Skin of body (tissue), 2 donors: ENCODE data around the gene CCDC102A. TPM values are rescaled to one million over a fixed set of nuclear protein-coding genes. Genes with fewer than 3 reads are reported as not detected.

ENCODE experiments used
- DNase-seq: peaks from one replicate; lab custom pipeline; 2025; lab: John Stamatoyannopoulos, UW
- total RNA-seq: library from RNA; depleted of rRNA; stranded (reverse); fragments of >200 nt; gene quantifications from one replicate; pipeline ENCODE4 v1.2.3, GENCODE V29; 2014

CCDC102A gene
- total RNA-seq, 1 donor from 2014 or later = 8.0 TPM

DNA sequence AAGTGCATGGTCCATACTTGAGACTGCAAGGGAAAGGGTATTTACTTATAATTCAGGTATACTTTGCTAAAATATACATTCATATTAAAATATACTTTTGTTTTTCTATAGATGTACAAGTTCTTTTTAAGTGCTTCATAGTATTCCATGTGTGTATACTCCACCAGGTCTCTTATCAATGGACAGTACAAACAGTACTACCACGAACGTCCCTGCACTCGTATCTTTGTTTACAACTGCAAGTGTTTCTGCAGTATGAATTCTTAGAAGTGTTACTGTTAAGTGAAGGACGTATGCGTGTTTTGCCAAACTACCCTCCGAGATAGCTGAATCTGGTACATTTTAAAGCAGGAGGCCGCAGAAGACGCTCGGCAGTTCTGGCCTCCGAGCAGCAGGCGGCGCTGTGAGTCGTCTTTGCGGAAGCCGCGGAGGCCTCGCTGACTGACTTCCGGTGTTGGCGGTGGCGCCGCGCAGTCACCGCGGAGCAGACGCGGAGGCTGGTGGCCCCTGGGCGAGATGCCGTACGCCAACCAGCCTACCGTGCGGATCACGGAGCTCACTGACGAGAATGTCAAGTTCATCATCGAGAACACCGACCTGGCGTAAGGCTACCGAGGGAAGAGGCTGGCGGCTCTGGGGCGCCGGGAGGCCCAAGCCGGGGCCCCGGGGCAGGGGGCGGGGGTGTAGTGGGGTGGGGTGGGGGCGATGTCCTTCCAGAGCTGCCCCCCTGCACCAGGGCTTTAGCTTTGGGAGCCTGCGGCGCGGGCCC, 74.0 kb downstream of the CCDC102A start, which contains the start of gene POLR2C:
Gene POLR2C (plus strand): TSS at position 471 of the 769 bp plus-strand sequence. CDS start 46 bp downstream, at position 517.
- peak; percentile 76 for DNase-seq

Other genes starting within 250 kb of the CCDC102A start
- 0.69 TPM for gene CCL22, start 177.8 kb downstream of the CCDC102A start, total RNA-seq
- 2.6 TPM for gene CX3CL1, start 164.1 kb downstream of the CCDC102A start, total RNA-seq
- gene CCL17, start 131.8 kb downstream of the CCDC102A start, total RNA-seq = 0.49 TPM
- gene CIAPIN1, start 89.2 kb downstream of the CCDC102A start, total RNA-seq = 40.9 TPM
- gene COQ9, start 89.1 kb downstream of the CCDC102A start, total RNA-seq = 27.1 TPM
- 71.1 TPM for gene POLR2C, start 73.9 kb downstream of the CCDC102A start, total RNA-seq
- gene DOK4, start 50.1 kb downstream of the CCDC102A start, total RNA-seq = 12.6 TPM
- gene ADGRG5, start 6.1 kb upstream of the CCDC102A start, total RNA-seq = 0.20 TPM
- 32.0 TPM for gene ADGRG1, start 92.1 kb upstream of the CCDC102A start, total RNA-seq
- 2.5 TPM for gene ADGRG3, start 131.7 kb upstream of the CCDC102A start, total RNA-seq
- gene DRC7, start 158.2 kb upstream of the CCDC102A start, total RNA-seq = not detected
- 13.8 TPM for gene KATNB1, start 199.2 kb upstream of the CCDC102A start, total RNA-seq